Neutrophil (primary cell): Measurements from ENCODE around the gene PHPT1.

Source experiments
- H3K27ac ChIP-seq: fragments of 200-600 bp; sonication (generic); 2 replicates; pipeline ENCODE4 v1.5.1; 2016; ENCODE audit warnings: mild to moderate bottlenecking, moderate library complexity
- H3K27me3 ChIP-seq: fragments of 200-600 bp; sonication (generic); 2 replicates; pipeline ENCODE4 v1.6.0; 2016; ENCODE audit warnings: mild to moderate bottlenecking
- H3K36me3 ChIP-seq: fragments of 200-600 bp; sonication (generic); 2 replicates; pipeline ENCODE4 v1.5.1; 2017
- H3K4me1 ChIP-seq, 2 experiments: fragments of 200-600 bp in 1 of 2; sonication (generic) in 1 of 2; 1 replicate in 1 of 2; 2 replicates in 1 of 2; pipeline versions ENCODE4 v1.5.1 to v1.6.1; 2013 to 2016; ENCODE audit warnings: low read depth in 1 of 2, low read length in 1 of 2, mild to moderate bottlenecking in 1 of 2, moderate library complexity in 1 of 2; ENCODE audit not compliant: control insufficient read depth in 1 of 2, insufficient read depth in 1 of 2
- H3K4me3 ChIP-seq, 2 experiments: fragments of 200-600 bp in 1 of 2; sonication (generic) in 1 of 2; 1 replicate in 1 of 2; 2 replicates in 1 of 2; pipeline ENCODE4 v1.5.1; 2013 to 2016; ENCODE audit warnings: low read depth in 1 of 2, low read length in 1 of 2, mild to moderate bottlenecking in 1 of 2, moderate library complexity in 1 of 2
- H3K9me3 ChIP-seq: fragments of 200-600 bp; sonication (generic); 2 replicates; pipeline ENCODE4 v1.5.1; 2016
- TF ChIP-seq, protein P1 (sequence below): fragments of 200-600 bp; sonication (generic); IDR thresholded peaks from 2 replicates; pipeline ENCODE4 v1.5.1; 2016; ENCODE audit warnings: antibody characterized with exemption

PHPT1 gene

DNA sequence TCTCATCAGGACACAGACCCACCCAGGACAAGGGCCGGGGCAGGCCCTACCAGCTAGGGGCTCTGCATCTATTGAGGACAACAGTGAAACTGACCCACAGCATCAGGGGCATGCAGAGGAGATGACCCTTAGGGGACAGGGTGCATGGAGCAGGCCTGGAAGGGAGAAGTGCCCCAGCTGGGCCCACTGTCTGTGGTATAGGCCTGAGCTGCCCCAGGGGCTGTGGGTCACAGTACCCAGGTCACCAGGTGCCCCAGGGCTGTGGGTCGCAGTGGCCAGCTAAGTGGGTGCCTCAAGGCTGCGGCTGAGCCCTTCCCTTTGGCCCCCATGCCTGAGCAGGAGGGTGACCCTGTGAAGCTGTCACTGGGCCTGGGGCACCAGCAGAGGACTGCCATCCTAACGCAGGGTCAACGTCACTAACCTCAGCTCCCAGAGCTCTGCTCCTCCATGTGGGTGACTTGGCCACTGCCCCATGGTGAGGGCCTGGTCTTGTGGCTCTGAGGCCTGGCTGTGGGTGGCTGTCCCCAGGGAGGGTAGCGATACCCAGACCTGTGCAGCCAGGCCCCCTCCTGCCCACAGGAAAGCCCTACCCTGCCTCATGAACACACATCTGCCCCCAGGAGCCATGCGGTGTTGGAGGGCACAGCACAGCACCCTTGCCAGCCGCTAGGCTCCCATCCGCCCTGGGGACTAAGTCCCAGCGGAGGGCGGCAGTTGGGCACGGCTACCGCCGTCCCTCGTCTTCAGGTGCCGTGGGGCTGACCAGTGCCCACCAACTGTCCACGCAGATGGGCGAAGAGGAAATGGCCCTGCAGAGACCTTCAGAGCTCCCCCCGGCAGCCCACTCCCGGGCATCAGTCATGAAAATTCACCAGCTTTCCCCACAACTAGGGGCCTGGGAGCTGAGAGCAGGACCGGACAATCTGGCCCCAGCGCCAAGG, 12.0 kb downstream of the PHPT1 start:
- Histone ChIP-seq H3K36me3 (peaks cover 43% of the 10 kb centered on the region), H3K4me3 (no peak overlapping the region), H3K27ac (no peak overlapping the region), H3K4me1 (peaks cover 9 to 15% of the 10 kb centered on the region in 2 experiments), H3K9me3 (no peaks in the 10 kb centered on the region), H3K27me3 (no peaks in the 10 kb centered on the region)
- TF ChIP-seq, protein P1, sequence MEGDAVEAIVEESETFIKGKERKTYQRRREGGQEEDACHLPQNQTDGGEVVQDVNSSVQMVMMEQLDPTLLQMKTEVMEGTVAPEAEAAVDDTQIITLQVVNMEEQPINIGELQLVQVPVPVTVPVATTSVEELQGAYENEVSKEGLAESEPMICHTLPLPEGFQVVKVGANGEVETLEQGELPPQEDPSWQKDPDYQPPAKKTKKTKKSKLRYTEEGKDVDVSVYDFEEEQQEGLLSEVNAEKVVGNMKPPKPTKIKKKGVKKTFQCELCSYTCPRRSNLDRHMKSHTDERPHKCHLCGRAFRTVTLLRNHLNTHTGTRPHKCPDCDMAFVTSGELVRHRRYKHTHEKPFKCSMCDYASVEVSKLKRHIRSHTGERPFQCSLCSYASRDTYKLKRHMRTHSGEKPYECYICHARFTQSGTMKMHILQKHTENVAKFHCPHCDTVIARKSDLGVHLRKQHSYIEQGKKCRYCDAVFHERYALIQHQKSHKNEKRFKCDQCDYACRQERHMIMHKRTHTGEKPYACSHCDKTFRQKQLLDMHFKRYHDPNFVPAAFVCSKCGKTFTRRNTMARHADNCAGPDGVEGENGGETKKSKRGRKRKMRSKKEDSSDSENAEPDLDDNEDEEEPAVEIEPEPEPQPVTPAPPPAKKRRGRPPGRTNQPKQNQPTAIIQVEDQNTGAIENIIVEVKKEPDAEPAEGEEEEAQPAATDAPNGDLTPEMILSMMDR: no peak

GRCh38 chr9:136861874-136862457, 12.8 kb downstream of the PHPT1 start:
- H3K27ac ChIP-seq: no peak overlapping the region
- H3K9me3 ChIP-seq: no peaks in the 10 kb centered on the region
- H3K4me1 ChIP-seq: peaks cover 12 to 15% of the 10 kb centered on the region in 2 experiments
- no peaks in the 10 kb centered on the region for H3K27me3 ChIP-seq
- no peak overlapping the region for H3K4me3 ChIP-seq
- TF ChIP-seq, protein P1: no peak
- peaks cover 43% of the 10 kb centered on the region for H3K36me3 ChIP-seq

GRCh38 chr9:136862849-136863622, 13.8 kb downstream of the PHPT1 start:
- H3K27ac ChIP-seq: no peak overlapping the region
- H3K27me3 ChIP-seq: no peaks in the 10 kb centered on the region
- H3K9me3 ChIP-seq: no peaks in the 10 kb centered on the region
- peaks cover 43% of the 10 kb centered on the region for H3K36me3 ChIP-seq
- H3K4me1 ChIP-seq: peaks cover 13 to 15% of the 10 kb centered on the region in 2 experiments
- TF ChIP-seq, protein P1: no peak
- no peak overlapping the region for H3K4me3 ChIP-seq

DNA sequence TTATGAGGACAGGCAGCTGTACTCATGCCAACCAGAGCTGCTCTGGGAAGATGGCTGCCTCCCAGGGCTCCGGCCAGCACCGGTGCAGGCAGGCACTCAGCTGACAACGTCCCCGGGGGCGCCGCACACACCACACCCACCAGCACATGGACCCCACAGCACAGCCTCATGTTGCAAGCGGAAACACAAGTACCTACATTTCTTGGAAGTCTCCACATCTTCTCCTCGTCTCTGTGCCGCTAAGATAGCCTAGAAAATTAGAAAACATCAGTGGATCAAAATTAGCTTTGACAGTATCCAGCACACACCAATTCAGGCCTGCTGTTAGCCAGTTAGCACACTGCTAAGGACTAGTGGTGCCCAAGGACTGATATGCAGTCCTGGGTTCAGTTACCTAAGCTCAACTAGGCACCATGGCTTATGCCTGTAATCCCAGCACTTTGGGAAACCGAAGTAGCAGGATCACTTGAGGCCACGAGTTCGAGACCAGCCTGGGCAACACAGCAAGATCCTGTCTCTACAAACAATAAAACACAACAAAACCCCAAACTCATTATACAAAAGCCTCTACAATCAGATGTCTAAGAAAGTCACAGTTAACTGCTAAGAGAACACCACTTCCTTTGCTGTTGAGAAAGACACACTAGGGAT, 14.5 kb downstream of the PHPT1 start:
- Histone ChIP-seq H3K4me3 (no peak overlapping the region), H3K27ac (no peak overlapping the region), H3K36me3 (peaks cover 43% of the 10 kb centered on the region), H3K9me3 (no peaks in the 10 kb centered on the region), H3K27me3 (no peaks in the 10 kb centered on the region), H3K4me1 (peaks cover 13 to 15% of the 10 kb centered on the region in 2 experiments)
- TF ChIP-seq, protein P1: no peak
